CD14-positive monocyte (primary cell): ENCODE results near the gene SLC29A1. TPM values are rescaled to one million over a fixed set of nuclear protein-coding genes. Genes with fewer than 3 reads are reported as not detected.

Experiments
- DNase-seq, 3 donors: peaks; one replicate each; pipeline ENCODE4 v3.0.0-alpha.2; 2011 to 2022
- H2AFZ ChIP-seq: 2 replicates; pipeline ENCODE4 v1.6.0; 2012; ENCODE audit warnings: mild to moderate bottlenecking, low read depth, low read length, inconsistent platforms; ENCODE audit not compliant: insufficient read depth, poor library complexity, severe bottlenecking
- H3K27ac ChIP-seq, 2 donors: 1 replicate in 1 of 2; 2 replicates in 1 of 2; pipeline ENCODE4 v1.5.1; 2012 to 2013; ENCODE audit warnings: low read length in 2 of 2, control low read depth in 1 of 2, inconsistent platforms in 1 of 2, low read depth in 1 of 2, mild to moderate bottlenecking in 1 of 2
- H3K27me3 ChIP-seq, 2 donors: one replicate each; pipeline versions ENCODE4 v1.6.0 to v1.6.1; 2011 to 2013; ENCODE audit warnings: low read length in 2 of 2; ENCODE audit not compliant: control insufficient read depth in 2 of 2, insufficient read depth in 2 of 2
- H3K36me3 ChIP-seq, 2 donors: replicated peaks in 1 of 2; 1 replicate in 1 of 2; 2 replicates in 1 of 2; pipeline versions ENCODE4 v1.5.1 to v1.6.1; 2012 to 2013; ENCODE audit warnings: low read length in 2 of 2, control low read depth in 1 of 2, inconsistent platforms in 1 of 2, mild to moderate bottlenecking in 1 of 2; ENCODE audit not compliant: insufficient read depth in 2 of 2, control insufficient read depth in 1 of 2
- H3K4me1 ChIP-seq, 2 donors: 1 replicate in 1 of 2; 2 replicates in 1 of 2; pipeline versions ENCODE4 v1.5.1 to v1.6.1; 2012 to 2013; ENCODE audit warnings: low read length in 2 of 2, control low read depth in 1 of 2, inconsistent platforms in 1 of 2, mild to moderate bottlenecking in 1 of 2, moderate library complexity in 1 of 2; ENCODE audit not compliant: insufficient read depth in 2 of 2, control insufficient read depth in 1 of 2
- H3K4me2 ChIP-seq: replicated peaks from 2 replicates; pipeline ENCODE3; 2012; ENCODE audit warnings: low read length, moderate library complexity, mild to moderate bottlenecking; ENCODE audit not compliant: poor library complexity, severe bottlenecking; ENCODE audit errors: extremely low read depth
- H3K4me3 ChIP-seq, 3 experiments: fragments of 200-600 bp in 1 of 3; sonication (generic) in 1 of 3; replicated peaks in 1 of 3; 1 replicate in 2 of 3; 2 replicates in 1 of 3; pipeline ENCODE4 v1.5.1; 2011 to 2013; ENCODE audit warnings: low read length in 3 of 3, mild to moderate bottlenecking in 3 of 3, control low read depth in 2 of 3, low read depth in 2 of 3, inconsistent platforms in 1 of 3, moderate library complexity in 1 of 3
- H3K79me2 ChIP-seq: 2 replicates; pipeline ENCODE4 v1.6.0; 2012; ENCODE audit warnings: mild to moderate bottlenecking, control low read depth, inconsistent platforms, low read length, moderate library complexity; ENCODE audit not compliant: insufficient read depth
- H3K9ac ChIP-seq: 2 replicates; pipeline ENCODE4 v1.6.0; 2017; ENCODE audit warnings: low read length, mild to moderate bottlenecking; ENCODE audit not compliant: insufficient read depth, poor library complexity, severe bottlenecking
- H3K9me3 ChIP-seq, 2 donors: replicated peaks in 1 of 2; 1 replicate in 1 of 2; 2 replicates in 1 of 2; pipeline versions ENCODE4 v1.5.1 to v1.6.1; 2012 to 2013; ENCODE audit warnings: low read length in 2 of 2, control low read depth in 1 of 2; ENCODE audit not compliant: control insufficient read depth in 1 of 2, insufficient read depth in 1 of 2
- H4K20me1 ChIP-seq: 2 replicates; pipeline ENCODE4 v1.6.0; 2012; ENCODE audit warnings: mild to moderate bottlenecking, low read length, control low read depth, moderate library complexity; ENCODE audit not compliant: insufficient read depth
- H3K27ac Mint-ChIP-seq, 7 donors: one replicate each; pipeline ENCODE4 v1.8.0; 2020; ENCODE audit warnings: mild to moderate bottlenecking in 7 of 7, mixed read lengths in 7 of 7, moderate library complexity in 6 of 7, inconsistent platforms in 2 of 7
- H3K27me3 Mint-ChIP-seq, 3 donors: one replicate each; pipeline ENCODE4 v1.8.0; 2021 to 2022; ENCODE audit warnings: low read depth in 3 of 3, mild to moderate bottlenecking in 3 of 3, mixed read lengths in 3 of 3, moderate library complexity in 3 of 3, inconsistent platforms in 1 of 3
- H3K36me3 Mint-ChIP-seq, 2 donors: one replicate each; pipeline ENCODE4 v1.8.0; 2020; ENCODE audit warnings: mixed read lengths in 2 of 2, inconsistent platforms in 1 of 2, mild to moderate bottlenecking in 1 of 2
- H3K4me1 Mint-ChIP-seq: one replicate; pipeline ENCODE4 v1.8.0; 2020; ENCODE audit warnings: mild to moderate bottlenecking, mixed read lengths
- H3K4me3 Mint-ChIP-seq, 2 donors: one replicate each; pipeline ENCODE4 v1.8.0; 2020; ENCODE audit warnings: mild to moderate bottlenecking in 2 of 2, mixed read lengths in 2 of 2, moderate library complexity in 1 of 2
- H3K9me3 Mint-ChIP-seq, 7 donors: one replicate each; pipeline ENCODE4 v1.8.0; 2020 to 2022; ENCODE audit warnings: mixed read lengths in 7 of 7, mild to moderate bottlenecking in 6 of 7, moderate library complexity in 6 of 7, inconsistent platforms in 2 of 7
- CTCF ChIP-seq: fragments of 200-600 bp; IDR thresholded peaks from one replicate; pipeline ENCODE4 v1.8.0; 2022; ENCODE audit warnings: antibody characterized with exemption, mild to moderate bottlenecking
- WGBS: methylation state at CpG from one replicate; pipeline ENCODE4 v1.1.5; 2013; ENCODE audit warnings: missing lambda C conversion rate; ENCODE audit not compliant: insufficient coverage; 5-methylcytosine and 5-hydroxymethylcytosine counted together
- intact Hi-C, 2 donors: fragments of 100-400 bp; cut with micrococcal nuclease; formaldehyde crosslinking; loops; one replicate each; pipeline versions ENCODE4 v1.15.0 to v1.15.1; 2023
- polyA plus RNA-seq, 3 donors: library from polyadenylated mRNA; depleted of rRNA in 1 of 3; unstranded in 2 of 3; stranded (reverse) in 1 of 3; fragments of 300-500 nt in 2 of 3; fragments of >200 nt in 1 of 3; fragmentation: Illumina TruSeq in 2 of 3; gene quantifications; 1 replicate in 2 of 3; 2 replicates in 1 of 3; pipeline ENCODE4 v1.2.3, GENCODE V29; 2012 to 2021

SLC29A1 gene
- polyA plus RNA-seq, 3 donors = 14.3 to 23.2 (median 15.0) TPM

DNA sequence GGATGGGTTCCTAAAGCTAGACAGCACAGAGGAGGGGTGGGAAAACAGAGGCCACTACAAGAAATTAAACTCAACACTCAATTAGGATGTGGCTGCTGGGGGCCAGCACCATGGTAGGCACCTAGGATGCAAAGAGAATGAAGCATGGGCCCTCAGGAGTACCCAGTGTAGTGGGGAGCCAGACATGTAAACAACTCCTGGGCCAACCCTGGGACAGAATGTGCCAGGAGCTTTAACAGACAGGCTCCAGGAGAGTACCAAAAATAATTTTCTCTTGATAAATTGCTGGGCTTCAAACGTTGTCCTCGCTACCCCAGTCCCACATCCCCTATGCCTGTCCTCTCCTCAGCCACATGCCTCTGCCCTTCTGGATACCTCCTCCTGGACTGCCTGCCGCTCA lies 48.5 kb downstream of the SLC29A1 start:
- Mint-ChIP-seq H3K4me1 (peaks cover 14% of the 10 kb centered on the region), H3K27ac (no peak overlapping the region)
- peaks cover 46 to 80% of the 10 kb centered on the region in 2 donors for H3K27me3 ChIP-seq

GRCh38 chr6:44272529-44272928 lies 49.1 kb downstream of the SLC29A1 start:
- Mint-ChIP-seq H3K27me3 (peaks cover 72 to 85% (median 83%) of the 10 kb centered on the region in 3 donors), H3K4me3 (peak overlapping the region in 1 of 2 donors; percentile 44), H3K36me3 (peaks cover 4 to 10% of the 10 kb centered on the region in 2 donors), H3K9me3 (peaks cover 0 to 22% (median 9%) of the 10 kb centered on the region in 7 donors), H3K27ac (no peak overlapping the region), H3K4me1 (peaks cover 12% of the 10 kb centered on the region)
- Histone ChIP-seq H3K9ac (no peak overlapping the region), H3K36me3 (no peaks in the 10 kb centered on the region), H2AFZ (no peak overlapping the region), H3K4me2 (no peak overlapping the region), H3K9me3 (peaks cover 0 to 14% of the 10 kb centered on the region in 2 donors), H3K4me3 (no peak overlapping the region), H3K27me3 (peaks cover 49 to 87% of the 10 kb centered on the region in 2 donors), H3K27ac (no peak overlapping the region), H4K20me1 (no peaks in the 10 kb centered on the region), H3K4me1 (peaks cover 9 to 18% of the 10 kb centered on the region in 2 donors), H3K79me2 (no peaks in the 10 kb centered on the region)
- no peak for DNase-seq
- intact Hi-C loops = no loop called here
- 92% methylated on average over 3 of the region's 3 CpGs for WGBS
- TF ChIP-seq CTCF = no peak

More for the DNA sequence above, 48.5 kb downstream of the SLC29A1 start:
- DNase-seq = no peak
- Mint-ChIP-seq H3K36me3 (peaks cover 4 to 6% of the 10 kb centered on the region in 2 donors), H3K27me3 (peaks cover 66 to 82% (median 80%) of the 10 kb centered on the region in 3 donors), H3K9me3 (peaks cover 0 to 20% (median 9%) of the 10 kb centered on the region in 7 donors), H3K4me3 (peak overlapping the region in 1 of 2 donors; percentile 80)
- Histone ChIP-seq H2AFZ (no peak overlapping the region), H3K36me3 (no peaks in the 10 kb centered on the region), H3K27ac (no peak overlapping the region), H3K79me2 (no peaks in the 10 kb centered on the region), H3K9me3 (peaks cover 0 to 14% of the 10 kb centered on the region in 2 donors), H4K20me1 (no peaks in the 10 kb centered on the region), H3K4me2 (no peak overlapping the region), H3K4me3 (no peak overlapping the region), H3K4me1 (peaks cover 9 to 18% of the 10 kb centered on the region in 2 donors), H3K9ac (no peak overlapping the region)
- intact Hi-C loops = no loop called here
- WGBS = no CpG with 5 or more reads among the region's 3 CpGs
- no peak for TF ChIP-seq CTCF
